Upper lobe of left lung (tissue), 4 donors: ENCODE data around the gene BRPF1.

Experiments
- CTCF ChIP-seq, 6 experiments: fragments of 450-650 bp in 4 of 6; fragments of 200-600 bp in 2 of 6; sonication (generic) in 2 of 6; IDR thresholded peaks; one replicate each; pipeline ENCODE4 v1.5.1; 2016 to 2019; ENCODE audit warnings: antibody characterized with exemption in 6 of 6
- EP300 ChIP-seq, 4 donors: sonication (generic); formaldehyde crosslinking; IDR thresholded peaks; one replicate each; pipeline ENCODE4 v1.5.1; 2017; ENCODE audit warnings: antibody characterized with exemption in 4 of 4, control low read depth in 2 of 4
- POLR2A ChIP-seq, 4 donors: fragments of 450-650 bp; IDR thresholded peaks; one replicate each; pipeline ENCODE4 v1.5.1; 2016 to 2017; ENCODE audit warnings: antibody characterized with exemption in 4 of 4, mild to moderate bottlenecking in 2 of 4

- TF ChIP-seq CTCF (IDR thresholded peaks at IDR 0.05) (no peak), EP300 (IDR thresholded peaks at IDR 0.05) (no peak), POLR2A (IDR thresholded peaks at IDR 0.05) (no peak)
Measured at GRCh38 chr3:9718118-9718517, 13.4 kb upstream of the BRPF1 start.
